Measurements from ENCODE around the gene TP53BP1.

- TF ChIP-seq YY1 (IDR thresholded peaks at IDR 0.05; ENCODE audit: insufficient read depth, insufficient read length) (no peak), ZNF274 (IDR thresholded peaks at IDR 0.05; ENCODE audit: low read depth, low read length) (no peak)
Measured at GRCh38 chr15:43441316-43441715, 51.6 kb downstream of the TP53BP1 start.
